K562 (cell line): ENCODE results near the gene KLHL6.

Experiments
- CTCF ChIP-seq, 3 experiments: IDR thresholded peaks in 2 of 3; conservative IDR thresholded peaks in 1 of 3; 2 replicates each; pipeline ENCODE4 v1.5.1; 2011 to 2012; ENCODE audit warnings: low read length in 3 of 3, mild to moderate bottlenecking in 3 of 3, control low read depth in 2 of 3, improper control_type of control experiment in 1 of 3, inconsistent platforms in 1 of 3, low read depth in 1 of 3, mixed read lengths in 1 of 3, moderate library complexity in 1 of 3; ENCODE audit not compliant: insufficient read depth in 2 of 3
- MTA3 ChIP-seq: fragments of 450-650 bp; formaldehyde crosslinking; IDR thresholded peaks from 2 replicates; pipeline ENCODE4 v1.6.1; 2017; ENCODE audit warnings: mild to moderate bottlenecking, borderline replicate concordance
- NFATC3 ChIP-seq: fragments of 450-650 bp; IDR thresholded peaks from 2 replicates; pipeline ENCODE4 v1.6.1; 2017; ENCODE audit warnings: mild to moderate bottlenecking
- SIN3A ChIP-seq, 2 experiments: fragments of 150-350 bp in 1 of 2; IDR thresholded peaks; 2 replicates each; pipeline ENCODE4 v1.6.1; 2011 to 2016; ENCODE audit warnings: borderline replicate concordance in 2 of 2, low read depth in 2 of 2, low read length in 2 of 2, mild to moderate bottlenecking in 2 of 2, moderate library complexity in 2 of 2; ENCODE audit not compliant: control insufficient read depth in 1 of 2
- TCF7L2 ChIP-seq: fragments of 150-350 bp; IDR thresholded peaks from 2 replicates; pipeline ENCODE4 v1.6.1; 2016; ENCODE audit warnings: low read depth, mild to moderate bottlenecking, low read length, moderate library complexity
- XRCC5 ChIP-seq: fragments of 200-400 bp; formaldehyde crosslinking; IDR thresholded peaks from 2 replicates; pipeline ENCODE4 v1.6.1; 2017; ENCODE audit warnings: low read depth, mild to moderate bottlenecking, low read length

GRCh38 chr3:183455089-183455488 is 100.4 kb downstream of the KLHL6 start:
- no peak for TF ChIP-seq SIN3A (IDR thresholded peaks at IDR 0.05; ENCODE audit: borderline replicate concordance in 2 of 2, control insufficient read depth in 1 of 2, low read depth in 2 of 2, low read length in 2 of 2)
- no peak for TF ChIP-seq CTCF (IDR thresholded peaks at IDR 0.05 in 2 of 3, conservative IDR thresholded peaks at IDR 0.05 in 1 of 3; ENCODE audit: insufficient read depth in 2 of 3, low read depth in 1 of 3, low read length in 3 of 3)
- no peak for TF ChIP-seq NFATC3
- no peak for TF ChIP-seq TCF7L2
- TF ChIP-seq XRCC5 = no peak
- TF ChIP-seq MTA3 = no peak
